ENCODE data around the gene ANXA2. TPM values are rescaled to one million over a fixed set of nuclear protein-coding genes. Genes with fewer than 3 reads are reported as not detected.
"Not testable (repeated sequence)": the region's sequence is repeated elsewhere in the genome, so short reads cannot be mapped to it uniquely, and the experiment has no call there.

Gene ANXA2
- total RNA-seq, 8 experiments from 2014 or later, result 69.1 to 1,473 (median 614) TPM

DNA sequence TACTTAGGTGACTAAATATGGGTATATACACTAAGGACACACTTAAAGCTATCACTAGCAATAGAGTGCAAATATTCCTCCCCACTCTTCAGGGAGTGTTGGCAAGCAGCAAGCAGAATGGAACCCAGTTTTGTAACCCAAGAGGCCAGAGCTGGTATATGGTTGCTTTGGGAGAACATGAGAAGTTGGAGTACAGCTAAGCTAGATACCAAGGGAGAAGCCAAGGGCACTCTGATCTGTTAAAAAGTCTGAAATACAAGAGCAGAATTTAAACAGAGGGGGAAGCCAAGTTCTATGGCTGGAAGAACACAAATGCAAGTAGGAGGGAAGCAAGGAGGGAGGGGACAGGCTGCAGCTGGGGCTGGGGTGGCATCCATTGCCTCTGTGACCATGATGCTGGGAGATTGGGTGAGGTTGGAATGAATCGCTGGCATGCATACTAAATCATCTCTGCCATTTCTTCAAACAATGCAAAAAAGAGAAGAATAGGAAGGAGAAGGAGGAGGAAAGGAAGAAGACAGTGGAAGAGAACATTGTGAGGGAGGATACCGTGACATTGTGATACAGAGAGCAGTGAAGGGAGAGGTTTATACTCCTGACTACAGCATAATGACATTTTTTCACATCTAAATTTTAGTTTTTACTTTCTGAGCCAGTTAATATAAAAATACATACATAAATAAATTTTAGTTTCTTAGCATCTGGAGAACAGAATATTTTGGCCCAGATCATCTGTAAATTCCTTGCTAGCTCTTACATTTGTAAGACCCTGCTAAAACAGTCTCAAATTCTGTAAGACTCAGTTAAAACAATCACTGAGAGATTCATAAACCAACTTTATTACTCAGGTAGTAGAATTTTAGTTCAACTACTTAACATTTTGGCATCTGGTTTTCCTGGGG lies 9.0 kb upstream of the ANXA2 start:
- peak in 4 of 8 experiments; percentile 35 to 50 (median 46) for ATAC-seq (replicated peaks in 6 of 8)
- WGBS, 10 experiments, result 0 to 100% (median 62%) methylated on average over 1 to 2 of the region's 2 CpGs; no CpG with 5 or more reads in 2 of the 10 experiments
- in situ Hi-C loops (cut with MboI; ENCODE audit: low pct_unique_long_range_greater_than_20kb in 2 of 9, low sequenced_read_pairs in 9 of 9, unreplicated experiment in 9 of 9), result no loop called here
- Histone ChIP-seq H3K4me1 (replicated peaks in 1 of 2) (peaks cover 0 to 6% of the 10 kb centered on the region in 2 donors), H3K4me3 (no peak overlapping the region), H3K27ac (no peak overlapping the region)

GRCh38 chr15:60405399-60405798 lies 7.6 kb upstream of the ANXA2 start:
- in situ Hi-C loops (cut with MboI; ENCODE audit: low pct_unique_long_range_greater_than_20kb in 2 of 9, low sequenced_read_pairs in 9 of 9, unreplicated experiment in 9 of 9), result no loop called here
- WGBS, 10 experiments, result 0 to 58% (median 45%) methylated on average over 1 to 2 of the region's 2 CpGs; no CpG with 5 or more reads in 3 of the 10 experiments
- Histone ChIP-seq H3K27ac (no peak overlapping the region), H3K4me3 (no peak overlapping the region), H3K4me1 (replicated peaks in 1 of 2) (peaks cover 0 to 6% of the 10 kb centered on the region in 2 donors)
- ATAC-seq (replicated peaks in 6 of 8), result no peak

GRCh38 chr15:60404351-60404750 lies 6.6 kb upstream of the ANXA2 start:
- H3K27ac ChIP-seq; in situ Hi-C loops (cut with MboI; ENCODE audit: low pct_unique_long_range_greater_than_20kb in 2 of 9, low sequenced_read_pairs in 9 of 9, unreplicated experiment in 9 of 9); H3K4me3 ChIP-seq; ATAC-seq (replicated peaks in 6 of 8); H3K4me1 ChIP-seq (replicated peaks in 1 of 2): not testable (repeated sequence)
- 69 to 100% (median 94%) methylated on average over 1 to 10 of the region's 12 CpGs; no CpG with 5 or more reads in 2 of the 10 experiments for WGBS, 10 experiments

DNA sequence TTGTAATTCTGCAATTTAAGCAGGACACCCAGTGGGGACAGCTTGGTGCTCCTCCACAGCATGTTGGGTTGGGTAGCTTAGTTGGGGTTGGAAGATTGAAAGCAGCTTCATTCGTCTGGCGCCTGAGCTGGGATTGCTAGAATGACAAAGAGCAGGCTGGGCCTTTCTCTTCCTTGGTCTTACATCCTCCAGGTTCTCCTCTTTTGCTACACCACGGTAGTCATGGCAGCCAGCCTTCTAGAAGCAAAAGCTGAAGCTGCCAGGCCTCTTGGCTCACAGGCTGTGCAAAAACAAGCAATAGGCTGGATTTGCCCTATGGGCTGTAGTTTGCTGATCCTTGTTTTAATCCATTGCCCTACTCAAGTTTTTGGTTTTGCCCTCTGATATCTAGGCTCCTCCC lies 3.2 kb upstream of the ANXA2 start:
- ATAC-seq (replicated peaks in 6 of 8), result no peak
- in situ Hi-C loops (cut with MboI; ENCODE audit: low pct_unique_long_range_greater_than_20kb in 2 of 9, low sequenced_read_pairs in 9 of 9, unreplicated experiment in 9 of 9), result no loop called here
- Histone ChIP-seq H3K4me1 (replicated peaks in 1 of 2) (peaks cover 12 to 20% of the 10 kb centered on the region in 2 donors), H3K4me3 (no peak overlapping the region), H3K27ac (no peak overlapping the region)
- WGBS, 10 experiments, result 19 to 49% (median 34%) methylated on average over 1 to 3 of the region's 3 CpGs; no CpG with 5 or more reads in 4 of the 10 experiments

- no peak for ATAC-seq (replicated peaks in 6 of 8)
Measured at GRCh38 chr15:60399931-60400330, 2.1 kb upstream of the ANXA2 start.

DNA sequence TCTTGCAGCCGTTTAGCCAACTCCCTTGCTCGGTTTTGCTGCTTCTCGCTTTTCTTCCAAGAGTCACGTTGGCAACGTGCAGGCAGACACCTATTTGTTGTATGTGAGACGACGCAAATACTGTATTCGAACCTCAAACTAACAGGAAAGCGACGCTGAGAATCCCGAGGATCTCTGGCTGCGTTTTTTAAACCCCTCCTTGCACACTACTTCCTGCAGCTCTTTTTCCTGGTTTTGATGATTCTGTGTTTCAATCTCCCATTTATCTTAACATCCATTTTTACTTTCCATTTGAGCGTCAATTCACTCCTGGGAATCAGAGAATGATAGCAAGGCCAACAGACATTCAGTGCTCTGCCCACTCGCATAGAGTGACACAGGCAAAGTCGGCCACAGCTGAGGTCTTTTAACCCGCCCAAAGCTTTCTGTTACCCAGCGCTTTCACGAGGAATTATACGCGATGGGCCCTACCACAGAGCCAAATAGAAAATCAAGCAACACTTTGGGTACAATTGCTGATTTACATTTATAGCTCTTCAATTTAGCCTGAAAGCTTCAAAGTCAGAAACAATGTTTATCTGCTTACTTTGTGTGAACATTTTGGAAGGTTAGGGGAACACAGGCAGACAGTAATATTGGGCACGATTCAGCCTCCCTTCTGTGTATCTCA lies 1.6 kb upstream of the ANXA2 start:
- WGBS, 10 experiments, result 5 to 73% (median 50%) methylated on average over 1 to 15 of the region's 21 CpGs
- peaks cover 28 to 35% of the 10 kb centered on the region in 2 donors for H3K4me1 ChIP-seq (replicated peaks in 1 of 2)
- H3K4me3 ChIP-seq, result no peak overlapping the region
- ATAC-seq (replicated peaks in 6 of 8), result no peak
- no peak overlapping the region for H3K27ac ChIP-seq
- in situ Hi-C loops (cut with MboI; ENCODE audit: low pct_unique_long_range_greater_than_20kb in 2 of 9, low sequenced_read_pairs in 9 of 9, unreplicated experiment in 9 of 9), result no loop called here

More at GRCh38 chr15:60399931-60400330, 2.1 kb upstream of the ANXA2 start:
- WGBS, 10 experiments, result 0 to 67% (median 44%) methylated on average over 1 of the region's 1 CpG; no CpG with 5 or more reads in 2 of the 10 experiments
- Histone ChIP-seq H3K27ac (no peak overlapping the region), H3K4me3 (no peak overlapping the region), H3K4me1 (replicated peaks in 1 of 2) (peaks cover 22 to 30% of the 10 kb centered on the region in 2 donors)
- in situ Hi-C loops (cut with MboI; ENCODE audit: low pct_unique_long_range_greater_than_20kb in 2 of 9, low sequenced_read_pairs in 9 of 9, unreplicated experiment in 9 of 9), result no loop called here

GRCh38 chr15:60396958-60397771 lies 621 bp downstream of the ANXA2 start:
- H3K4me1 ChIP-seq (replicated peaks in 1 of 2), result peaks cover 48 to 57% of the 10 kb centered on the region in 2 donors
- H3K4me3 ChIP-seq, result peak overlapping the region; percentile 37 to 100 (median 56)
- in situ Hi-C loops (cut with MboI; ENCODE audit: low pct_unique_long_range_greater_than_20kb in 2 of 9, low sequenced_read_pairs in 9 of 9, unreplicated experiment in 9 of 9), result no loop called here
- ATAC-seq (replicated peaks in 6 of 8), result peak; percentile 13 to 52 (median 48)
- H3K27ac ChIP-seq, result peak overlapping the region; percentile 84 to 90
- 0 to 20% (median 10%) methylated on average over 1 to 13 of the region's 37 CpGs; no CpG with 5 or more reads in 1 of the 10 experiments for WGBS, 10 experiments

GRCh38 chr15:60396560-60396957 lies 1.2 kb downstream of the ANXA2 start:
- in situ Hi-C loops (cut with MboI; ENCODE audit: low pct_unique_long_range_greater_than_20kb in 2 of 9, low sequenced_read_pairs in 9 of 9, unreplicated experiment in 9 of 9), result no loop called here
- Histone ChIP-seq H3K27ac (no peak overlapping the region), H3K4me3 (peak overlapping the region; percentile 37 to 100 (median 56)), H3K4me1 (replicated peaks in 1 of 2) (peaks cover 54 to 63% of the 10 kb centered on the region in 2 donors)
- ATAC-seq (replicated peaks in 6 of 8), result no peak
- 0 to 69% (median 0%) methylated on average over 1 to 5 of the region's 5 CpGs; no CpG with 5 or more reads in 5 of the 10 experiments for WGBS, 10 experiments

DNA sequence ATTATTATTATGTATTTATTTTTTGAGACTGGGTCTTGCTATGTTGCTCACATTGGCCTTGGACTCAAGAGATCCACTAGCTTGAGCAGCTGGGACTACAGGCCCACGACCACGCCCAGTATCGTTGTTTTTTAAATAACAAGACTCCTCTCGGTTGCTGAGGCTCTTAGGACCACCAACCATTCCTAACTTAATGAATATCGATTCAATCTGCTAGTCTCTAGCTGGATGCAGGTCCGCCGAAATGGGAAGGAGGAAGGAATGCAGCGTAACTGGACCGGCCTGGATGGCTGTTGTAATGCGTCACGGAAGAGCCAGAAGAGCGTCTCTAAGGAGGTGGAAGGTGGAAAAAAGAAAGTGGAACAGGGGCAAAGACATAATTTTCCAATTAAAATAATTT lies 1.7 kb downstream of the ANXA2 start:
- Histone ChIP-seq H3K27ac (no peak overlapping the region), H3K4me3 (peak overlapping the region in 2 of 5 donors; percentile 56 to 100), H3K4me1 (replicated peaks in 1 of 2) (peaks cover 58 to 68% of the 10 kb centered on the region in 2 donors)
- in situ Hi-C loops (cut with MboI; ENCODE audit: low pct_unique_long_range_greater_than_20kb in 2 of 9, low sequenced_read_pairs in 9 of 9, unreplicated experiment in 9 of 9), result no loop called here
- WGBS, 10 experiments, result 0 to 100% (median 69%) methylated on average over 4 to 11 of the region's 12 CpGs; no CpG with 5 or more reads in 1 of the 10 experiments
- ATAC-seq (replicated peaks in 6 of 8), result no peak

DNA sequence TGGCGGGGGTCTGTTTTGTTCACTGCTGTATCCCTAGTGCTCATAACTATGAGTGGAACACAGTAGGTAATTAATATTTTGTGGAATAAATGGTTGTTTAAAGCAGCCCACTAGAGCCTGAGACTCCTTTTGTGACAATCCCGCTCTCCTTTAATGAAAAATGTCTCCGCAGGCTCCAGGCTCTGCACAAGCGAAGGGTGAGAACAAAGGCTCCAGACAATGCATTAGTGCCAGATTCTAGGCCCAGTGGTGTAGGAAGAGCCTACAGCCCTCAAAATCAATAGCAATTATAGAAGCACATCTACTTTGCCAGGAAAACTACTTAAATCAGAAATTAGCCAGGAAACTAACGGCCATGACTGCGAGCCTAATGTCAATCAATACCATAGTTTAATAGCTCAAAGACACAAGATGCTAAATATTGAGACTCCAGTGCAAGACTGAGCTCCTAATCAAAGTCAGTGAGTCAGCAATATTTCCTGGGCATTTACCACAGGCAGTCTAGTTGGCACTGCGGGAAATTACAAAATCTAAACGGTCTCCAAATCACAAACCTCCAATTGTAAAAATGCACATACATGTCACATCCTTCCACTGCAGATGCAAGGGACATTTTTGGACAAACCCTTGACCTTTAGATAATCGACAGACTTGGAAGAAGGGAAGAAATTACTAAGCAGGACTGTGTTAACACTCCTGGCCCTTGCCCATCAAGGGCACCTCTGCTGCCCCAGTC lies 2.3 kb downstream of the ANXA2 start:
- H3K27ac ChIP-seq, result peak overlapping the region in 1 of 2 donors; percentile 39
- no peak for ATAC-seq (replicated peaks in 6 of 8)
- peak overlapping the region in 1 of 5 donors; percentile 100 for H3K4me3 ChIP-seq
- H3K4me1 ChIP-seq (replicated peaks in 1 of 2), result peaks cover 65 to 74% of the 10 kb centered on the region in 2 donors
- 0 to 80% (median 55%) methylated on average over 1 to 9 of the region's 9 CpGs; no CpG with 5 or more reads in 1 of the 10 experiments for WGBS, 10 experiments
- in situ Hi-C loops (cut with MboI; ENCODE audit: low pct_unique_long_range_greater_than_20kb in 2 of 9, low sequenced_read_pairs in 9 of 9, unreplicated experiment in 9 of 9), result no loop called here

- 0 to 100% (median 67%) methylated on average over 1 of the region's 1 CpG; no CpG with 5 or more reads in 1 of the 10 experiments for WGBS, 10 experiments
- in situ Hi-C loops (cut with MboI; ENCODE audit: low pct_unique_long_range_greater_than_20kb in 2 of 9, low sequenced_read_pairs in 9 of 9, unreplicated experiment in 9 of 9), result no loop called here
- Histone ChIP-seq H3K4me3 (no peak overlapping the region), H3K4me1 (replicated peaks in 1 of 2) (peaks cover 68 to 82% of the 10 kb centered on the region in 2 donors), H3K27ac (no peak overlapping the region)
- no peak for ATAC-seq (replicated peaks in 6 of 8)
Measured at GRCh38 chr15:60394689-60395097, 3.1 kb downstream of the ANXA2 start.
